IPS-18a (cell line): Measurements from ENCODE around the gene CRACR2B.

Source experiments
- H3K27ac ChIP-seq: one replicate; pipeline ENCODE4 v1.5.1; 2013; ENCODE audit warnings: low read length
- H3K27me3 ChIP-seq: one replicate; pipeline ENCODE4 v1.6.1; 2013; ENCODE audit warnings: mild to moderate bottlenecking, low read length; ENCODE audit not compliant: control insufficient read depth, insufficient read depth
- H3K36me3 ChIP-seq: one replicate; pipeline ENCODE4 v1.6.1; 2013; ENCODE audit warnings: low read depth, low read length; ENCODE audit not compliant: control insufficient read depth
- H3K4me1 ChIP-seq: one replicate; pipeline ENCODE4 v1.6.1; 2013; ENCODE audit warnings: low read depth, low read length; ENCODE audit not compliant: control insufficient read depth
- H3K4me3 ChIP-seq: one replicate; pipeline ENCODE4 v1.5.1; 2013; ENCODE audit warnings: low read length
- H3K9ac ChIP-seq: one replicate; pipeline ENCODE4 v1.6.1; 2013; ENCODE audit warnings: mild to moderate bottlenecking, low read length, moderate library complexity
- H3K9me3 ChIP-seq: one replicate; pipeline ENCODE4 v1.6.1; 2013; ENCODE audit warnings: low read depth, low read length; ENCODE audit not compliant: control insufficient read depth

CRACR2B gene

GRCh38 chr11:789943-790342 is 37.8 kb upstream of the CRACR2B start, which contains the start of gene CEND1:
Gene CEND1 (minus strand): TSS chr11:790090. CDS start chr11:788576, 1,514 bp downstream.
- peaks cover 9% of the 10 kb centered on the region for H3K4me1 ChIP-seq
- no peak within 1 kb of the TSS for H3K27ac ChIP-seq
- peaks cover 4% of the 10 kb centered on the region for H3K36me3 ChIP-seq
- H3K9me3 ChIP-seq, result no peaks in the 10 kb centered on the region
- no peak within 1 kb of the TSS for H3K4me3 ChIP-seq
- no peaks in the 10 kb centered on the region for H3K27me3 ChIP-seq
- no peak within 1 kb of the TSS for H3K9ac ChIP-seq

- H3K4me1 ChIP-seq, result peaks cover 9% of the 10 kb centered on the region
- H3K27me3 ChIP-seq, result no peaks in the 10 kb centered on the region
- no peak overlapping the region for H3K9ac ChIP-seq
- no peaks in the 10 kb centered on the region for H3K9me3 ChIP-seq
- H3K4me3 ChIP-seq, result no peak overlapping the region
- H3K36me3 ChIP-seq, result peaks cover 4% of the 10 kb centered on the region
- H3K27ac ChIP-seq, result no peak overlapping the region
Measured at GRCh38 chr11:790721-791564, 36.8 kb upstream of the CRACR2B start.

GRCh38 chr11:791658-792534 is 35.8 kb upstream of the CRACR2B start:
- no peak overlapping the region for H3K4me3 ChIP-seq
- no peak overlapping the region for H3K27ac ChIP-seq
- H3K9me3 ChIP-seq, result no peaks in the 10 kb centered on the region
- H3K9ac ChIP-seq, result no peak overlapping the region
- peaks cover 14% of the 10 kb centered on the region for H3K4me1 ChIP-seq
- peaks cover 4% of the 10 kb centered on the region for H3K36me3 ChIP-seq
- no peaks in the 10 kb centered on the region for H3K27me3 ChIP-seq

GRCh38 chr11:792535-792821 is 35.2 kb upstream of the CRACR2B start:
- no peaks in the 10 kb centered on the region for H3K27me3 ChIP-seq
- H3K4me3 ChIP-seq, result no peak overlapping the region
- no peak overlapping the region for H3K27ac ChIP-seq
- H3K4me1 ChIP-seq, result peaks cover 14% of the 10 kb centered on the region
- no peaks in the 10 kb centered on the region for H3K9me3 ChIP-seq
- H3K9ac ChIP-seq, result no peak overlapping the region
- H3K36me3 ChIP-seq, result peaks cover 4% of the 10 kb centered on the region

- Histone ChIP-seq H3K4me1 (peaks cover 14% of the 10 kb centered on the region), H3K36me3 (peaks cover 4% of the 10 kb centered on the region), H3K27me3 (no peaks in the 10 kb centered on the region), H3K9ac (no peak overlapping the region), H3K4me3 (no peak overlapping the region), H3K27ac (no peak overlapping the region), H3K9me3 (no peaks in the 10 kb centered on the region)
Measured at GRCh38 chr11:792873-793272, 34.8 kb upstream of the CRACR2B start.

GRCh38 chr11:793556-793955 is 34.2 kb upstream of the CRACR2B start:
- H3K4me1 ChIP-seq, result peaks cover 14% of the 10 kb centered on the region
- H3K27ac ChIP-seq, result no peak overlapping the region
- peaks cover 4% of the 10 kb centered on the region for H3K36me3 ChIP-seq
- H3K4me3 ChIP-seq, result no peak overlapping the region
- H3K27me3 ChIP-seq, result no peaks in the 10 kb centered on the region
- no peak overlapping the region for H3K9ac ChIP-seq
- H3K9me3 ChIP-seq, result no peaks in the 10 kb centered on the region

- Histone ChIP-seq H3K36me3 (peaks cover 4% of the 10 kb centered on the region), H3K27ac (no peak overlapping the region), H3K4me1 (peaks cover 11% of the 10 kb centered on the region), H3K27me3 (no peaks in the 10 kb centered on the region), H3K9ac (no peak overlapping the region), H3K4me3 (no peak overlapping the region), H3K9me3 (no peaks in the 10 kb centered on the region)
Measured at GRCh38 chr11:794013-794765, 33.5 kb upstream of the CRACR2B start.

GRCh38 chr11:794766-795633 is 32.7 kb upstream of the CRACR2B start:
- Histone ChIP-seq H3K27me3 (no peaks in the 10 kb centered on the region), H3K36me3 (peaks cover 4% of the 10 kb centered on the region), H3K4me1 (peaks cover 11% of the 10 kb centered on the region), H3K9me3 (no peaks in the 10 kb centered on the region), H3K4me3 (no peak overlapping the region), H3K27ac (no peak overlapping the region), H3K9ac (no peak overlapping the region)

GRCh38 chr11:795634-796564 is 31.8 kb upstream of the CRACR2B start:
- peaks cover 6% of the 10 kb centered on the region for H3K4me1 ChIP-seq
- H3K4me3 ChIP-seq, result peak overlapping the region; percentile 21
- H3K9me3 ChIP-seq, result no peaks in the 10 kb centered on the region
- peaks cover 4% of the 10 kb centered on the region for H3K36me3 ChIP-seq
- H3K27me3 ChIP-seq, result no peaks in the 10 kb centered on the region
- H3K27ac ChIP-seq, result no peak overlapping the region
- no peak overlapping the region for H3K9ac ChIP-seq
